GM18858 (cell line): ENCODE measurements around the gene MYO16.

Experiments used
- ATAC-seq: cut with Tn5 transposase; IDR thresholded peaks from one replicate; pipeline ENCODE4 v1.9.1; 2021; ENCODE audit not compliant: unreplicated experiment

MYO16 gene

DNA sequence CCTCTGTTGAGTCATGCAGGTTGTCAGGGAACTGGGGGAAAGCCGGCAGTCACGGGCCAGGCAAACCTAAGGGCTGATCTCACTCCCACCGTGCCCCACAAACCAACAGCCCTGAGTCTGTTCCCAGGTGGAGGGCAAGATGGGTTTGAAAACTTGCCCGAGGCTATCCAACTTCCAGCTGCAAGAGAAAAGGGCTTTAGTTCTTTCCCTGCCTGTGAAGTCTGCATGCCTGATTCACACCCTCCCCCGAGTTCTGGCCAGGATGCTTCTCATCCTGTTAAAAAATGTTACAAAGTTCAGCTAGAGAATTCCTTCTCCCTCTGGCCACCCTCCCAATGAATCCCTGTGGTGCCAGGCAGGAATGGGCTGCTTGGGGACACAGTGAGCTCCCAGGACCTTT lies 33.1 kb downstream of the MYO16 start:
- ATAC-seq = no peak

DNA sequence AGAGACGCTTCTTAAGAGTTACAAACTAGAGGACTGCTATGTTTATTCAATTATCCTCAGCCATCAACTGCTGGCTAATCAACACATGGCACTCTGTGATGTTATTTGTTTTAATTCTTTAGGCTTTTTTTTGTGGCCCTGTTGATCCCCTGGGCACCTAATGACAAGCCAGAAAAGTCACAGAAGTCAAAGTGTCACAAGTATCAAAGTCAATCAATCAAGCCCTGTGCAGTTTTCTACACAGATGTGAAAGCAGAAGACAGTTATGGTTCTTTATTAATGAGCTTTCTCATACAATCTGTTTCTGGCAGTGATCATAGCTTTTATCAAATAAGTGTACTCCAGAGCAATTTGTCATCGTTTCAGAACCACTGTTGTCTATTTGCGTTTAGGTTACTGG lies 34.3 kb downstream of the MYO16 start:
- ATAC-seq = no peak

DNA sequence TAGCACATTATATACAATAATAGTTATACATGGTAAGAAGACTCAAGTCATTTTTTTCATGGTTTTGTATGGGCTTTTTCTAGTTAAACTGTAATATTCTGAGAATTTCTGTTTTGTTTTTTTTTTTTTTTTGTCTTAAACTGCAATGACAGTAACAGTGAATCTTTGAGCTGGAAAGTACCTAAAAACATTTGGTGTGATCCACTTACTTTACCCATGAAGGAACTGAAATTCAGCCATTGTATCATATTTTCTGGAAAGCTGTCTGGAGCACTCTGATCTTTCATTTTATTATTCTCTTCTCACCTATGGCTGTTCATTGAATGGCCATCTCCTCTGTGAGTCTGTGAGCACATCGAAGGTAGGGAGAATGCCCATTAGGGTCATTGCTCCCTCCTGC lies 37.8 kb downstream of the MYO16 start:
- no peak for ATAC-seq

DNA sequence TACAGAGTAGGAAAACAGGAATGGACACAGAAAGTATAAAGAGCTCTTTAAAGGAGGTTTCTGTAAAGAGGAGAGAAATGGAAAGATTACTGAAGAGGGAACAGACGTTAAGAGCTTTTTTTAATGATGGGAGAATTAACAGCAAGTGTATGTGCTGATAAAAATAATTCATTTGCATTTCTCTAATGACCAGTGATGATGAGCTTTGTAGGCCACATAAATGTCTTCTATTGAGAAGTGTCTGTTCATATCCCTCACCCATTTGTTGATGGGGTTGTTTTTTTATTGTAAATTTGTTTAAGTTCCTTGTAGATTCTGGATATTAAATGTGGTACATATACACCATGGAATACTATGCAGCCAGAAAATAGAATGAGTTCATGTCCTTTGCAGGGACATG lies 40.0 kb downstream of the MYO16 start:
- no peak for ATAC-seq

DNA sequence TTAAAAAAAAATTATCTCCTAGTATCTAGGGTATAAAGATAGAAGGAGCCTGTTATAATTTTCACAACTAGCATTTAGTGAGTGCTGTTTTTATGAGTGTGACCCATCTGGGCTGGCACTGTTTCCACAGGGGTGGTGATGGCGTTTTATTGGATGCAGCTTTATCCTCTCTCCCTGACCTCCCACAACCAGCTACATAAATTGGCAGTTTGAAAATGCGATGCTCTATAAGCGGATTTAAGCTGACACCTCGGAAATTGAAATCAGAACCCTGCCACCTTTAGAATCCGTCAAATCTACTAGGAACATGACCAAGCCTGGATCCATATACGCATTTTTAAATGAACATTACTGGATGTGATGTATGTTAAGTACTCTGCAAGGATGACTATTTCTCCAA lies 44.9 kb downstream of the MYO16 start:
- no peak for ATAC-seq

DNA sequence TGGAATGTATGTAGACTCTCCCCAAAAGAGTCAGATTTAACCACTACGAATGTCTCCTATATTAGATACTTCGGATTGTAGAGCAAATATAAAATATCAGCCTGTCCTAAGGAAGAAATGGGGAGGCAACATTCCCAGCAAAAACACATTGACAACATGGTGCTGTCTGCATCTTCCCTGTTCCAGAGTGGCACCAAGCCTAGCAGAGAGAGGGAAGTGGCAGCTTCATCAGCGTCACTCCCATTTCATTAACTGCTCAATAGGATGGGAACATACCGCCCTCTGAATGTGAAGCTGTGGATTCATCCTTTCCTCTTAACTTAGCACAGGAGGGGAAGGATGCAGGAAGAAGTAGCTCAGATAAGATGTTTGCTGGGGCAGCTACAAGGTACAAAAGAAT lies 45.4 kb downstream of the MYO16 start:
- no peak for ATAC-seq

DNA sequence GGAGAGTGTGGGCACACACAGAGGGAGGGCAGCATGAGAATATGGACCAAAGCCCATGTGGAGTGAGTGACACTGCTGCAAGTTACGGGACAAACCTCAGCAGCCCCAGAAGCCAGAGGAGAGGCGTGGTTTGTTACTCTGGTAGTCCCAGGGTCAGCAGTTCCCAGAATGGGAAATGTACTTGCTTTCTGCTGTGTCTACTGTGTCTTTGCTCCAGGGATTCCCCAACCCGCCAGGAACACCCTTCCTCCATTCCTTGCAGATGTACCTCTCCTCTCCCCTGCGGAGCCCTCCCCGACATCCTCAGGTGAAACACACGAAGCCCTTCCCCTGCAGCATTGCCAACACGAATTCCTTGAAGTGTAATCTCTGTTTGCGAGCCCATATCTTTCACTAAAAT lies 47.2 kb downstream of the MYO16 start:
- no peak for ATAC-seq

DNA sequence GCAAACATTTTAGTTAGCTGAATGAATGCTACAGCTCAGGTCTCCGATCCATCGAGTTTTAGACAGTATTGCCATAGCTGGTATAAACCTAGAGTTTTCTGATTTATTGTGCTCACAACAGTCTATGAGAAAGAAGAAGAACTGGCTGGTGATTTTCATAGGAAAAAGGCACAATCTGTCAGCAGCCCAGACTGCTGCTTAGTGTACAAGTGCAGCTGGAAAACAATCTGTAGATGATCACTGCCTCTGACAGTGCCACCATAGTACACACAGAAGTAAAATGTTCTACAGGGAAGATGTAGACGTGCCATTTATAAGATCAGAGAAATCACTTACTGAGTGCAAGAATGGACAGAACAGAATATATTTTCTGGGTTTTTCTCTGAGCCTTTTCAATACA lies 48.4 kb downstream of the MYO16 start:
- ATAC-seq = no peak

DNA sequence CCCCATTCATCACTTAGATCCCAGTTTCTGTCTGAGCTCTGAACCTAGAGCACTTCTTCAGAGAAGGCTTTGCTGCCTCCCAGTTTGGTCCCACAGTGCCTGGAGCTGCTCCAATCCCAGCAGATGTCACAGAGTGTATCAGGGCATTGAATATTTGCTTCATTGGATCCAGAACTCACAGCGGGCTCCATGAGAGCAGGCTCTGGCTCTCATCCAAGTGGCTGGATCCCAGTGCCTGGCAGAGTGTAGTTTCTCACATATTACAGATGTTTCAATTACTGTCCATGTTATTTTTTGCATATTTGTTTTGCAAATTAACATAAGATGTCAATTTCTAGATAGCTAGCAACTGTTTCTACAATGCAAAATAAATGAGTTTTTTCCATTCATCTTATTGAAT lies 50.6 kb downstream of the MYO16 start:
- ATAC-seq = no peak

DNA sequence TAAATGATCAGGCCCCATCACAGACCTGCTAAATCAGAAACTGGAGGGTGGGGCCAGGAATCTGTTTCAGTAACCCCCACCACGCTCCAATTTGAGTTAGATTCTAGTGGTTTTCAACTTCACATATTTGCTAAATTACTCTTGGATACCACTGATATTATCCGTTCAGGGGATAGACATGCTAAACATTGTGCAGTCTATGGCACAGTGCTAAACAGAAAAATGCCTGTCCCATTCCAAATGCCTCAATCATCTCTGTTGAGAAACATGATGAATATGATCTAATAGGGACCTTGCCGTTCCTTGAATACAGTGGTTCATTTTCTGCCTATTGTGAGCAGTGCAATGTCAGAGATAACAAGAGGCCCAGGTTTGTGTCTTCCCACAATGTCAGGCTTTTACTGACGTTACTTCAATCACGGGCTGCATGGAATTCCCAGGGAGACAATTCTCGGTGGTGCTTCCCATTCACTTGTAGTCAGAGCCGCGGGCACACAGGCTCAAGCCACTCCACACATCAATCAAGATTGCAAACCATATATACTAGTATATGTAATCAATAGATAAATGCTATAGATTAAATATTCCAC lies 52.7 kb downstream of the MYO16 start:
- no peak for ATAC-seq

DNA sequence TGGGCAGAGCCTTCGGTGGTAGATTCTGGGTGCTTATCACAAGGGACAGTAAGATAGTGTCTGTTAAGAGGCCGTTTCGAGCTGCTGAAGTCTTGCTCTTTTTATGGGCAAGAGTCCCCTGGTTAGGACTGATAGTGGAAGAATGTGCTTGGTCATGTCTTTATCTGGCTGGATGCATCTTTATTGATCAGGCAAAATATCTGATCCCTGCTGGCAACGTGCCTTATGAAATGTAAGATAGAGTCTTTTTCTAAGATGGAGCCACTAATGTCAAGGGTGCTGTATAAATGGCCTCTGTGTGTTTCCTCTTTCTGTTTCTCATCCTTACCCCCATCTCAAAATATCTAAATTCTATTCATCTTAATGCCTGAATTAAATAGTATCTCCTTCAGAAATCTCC lies 53.3 kb downstream of the MYO16 start:
- no peak for ATAC-seq

DNA sequence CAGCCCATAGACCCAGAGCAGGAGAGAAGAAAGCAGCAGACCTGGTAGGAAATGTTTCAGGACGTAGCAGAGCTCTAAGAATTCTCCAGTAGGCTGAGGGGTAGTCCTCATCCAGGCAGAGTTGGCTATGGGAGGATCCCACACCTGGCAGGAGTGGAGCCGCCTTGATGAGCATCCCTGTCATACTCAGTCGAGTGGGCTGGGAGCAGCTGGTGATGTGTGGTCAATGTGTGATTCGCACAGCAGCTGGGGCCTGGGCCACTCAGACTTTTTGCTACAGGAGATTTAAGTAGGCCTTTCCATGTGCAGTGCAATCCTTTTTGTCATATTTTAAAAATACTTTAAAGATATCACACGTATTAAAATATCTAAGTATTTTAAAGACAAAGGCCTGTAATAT lies 56.6 kb downstream of the MYO16 start:
- ATAC-seq = no peak

DNA sequence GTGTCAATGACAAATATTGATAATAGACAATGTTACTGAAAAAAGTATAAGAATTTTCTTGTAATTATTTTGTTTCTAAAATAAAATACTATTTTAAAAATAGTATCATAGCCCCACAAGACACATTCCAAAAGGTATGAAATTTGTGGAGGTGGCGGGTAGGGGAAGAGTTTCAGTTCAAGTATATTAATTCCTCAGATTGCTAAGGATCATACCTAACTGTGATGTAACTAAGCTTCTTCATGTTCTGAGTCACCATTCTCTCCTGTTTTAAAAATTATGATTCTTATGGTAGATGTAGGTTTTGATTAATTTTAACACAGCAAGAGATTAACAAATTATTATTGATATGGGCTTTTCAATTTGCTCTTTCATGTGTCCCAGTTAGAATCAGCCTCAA lies 61.3 kb downstream of the MYO16 start:
- ATAC-seq = no peak

DNA sequence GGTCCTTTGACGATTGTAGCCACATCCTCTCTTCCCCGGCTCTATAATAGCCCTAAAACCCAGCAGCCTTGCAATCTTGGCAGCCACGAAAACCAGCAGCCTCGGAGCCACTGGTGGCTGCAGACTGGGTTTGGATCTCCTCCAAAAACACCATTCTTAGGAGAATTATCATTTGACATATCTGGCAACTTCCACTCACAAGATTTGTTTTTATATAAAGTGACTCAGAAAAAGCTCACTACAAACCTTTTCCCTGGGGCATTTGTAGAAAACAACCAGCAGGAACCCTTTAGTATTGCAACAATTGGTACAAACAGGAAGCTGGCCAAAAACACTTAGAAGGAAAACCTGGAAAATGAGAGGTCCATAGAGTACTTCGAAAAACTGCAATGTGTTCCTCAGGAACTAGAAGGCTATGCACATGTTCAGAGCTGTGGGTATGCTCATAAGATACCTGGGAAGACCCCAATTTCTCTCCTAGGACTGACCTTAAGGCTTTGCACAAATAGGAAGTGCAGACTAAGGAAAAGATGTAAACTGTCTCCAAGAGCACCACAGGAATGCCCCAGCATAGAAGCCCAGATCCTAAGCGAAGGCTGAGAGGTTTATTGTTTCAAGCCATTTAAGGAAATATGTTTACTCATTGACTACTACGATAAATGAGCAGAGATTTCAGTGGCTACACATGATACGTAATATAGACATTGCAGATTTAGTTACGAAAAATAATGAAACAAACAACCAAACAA lies 71.2 kb downstream of the MYO16 start:
- ATAC-seq = no peak

DNA sequence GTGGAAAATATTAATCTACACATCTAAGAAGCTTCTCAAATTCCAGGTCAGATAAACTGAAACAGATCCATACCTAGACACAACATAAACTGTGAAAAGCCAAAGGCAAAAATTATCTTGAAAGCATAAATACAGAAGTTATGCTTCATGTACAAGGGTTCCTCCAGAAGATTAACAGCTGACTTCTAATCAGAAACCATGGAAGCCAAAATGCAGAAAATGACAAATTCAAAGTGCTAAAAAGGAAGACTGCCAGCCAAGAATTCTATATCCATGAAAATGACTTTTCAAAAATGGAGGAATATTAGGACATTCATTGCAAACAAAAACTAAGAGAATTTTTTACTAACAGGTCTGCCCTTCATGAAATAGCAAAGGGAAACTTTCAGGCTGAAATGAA lies 72.8 kb downstream of the MYO16 start:
- no peak for ATAC-seq

DNA sequence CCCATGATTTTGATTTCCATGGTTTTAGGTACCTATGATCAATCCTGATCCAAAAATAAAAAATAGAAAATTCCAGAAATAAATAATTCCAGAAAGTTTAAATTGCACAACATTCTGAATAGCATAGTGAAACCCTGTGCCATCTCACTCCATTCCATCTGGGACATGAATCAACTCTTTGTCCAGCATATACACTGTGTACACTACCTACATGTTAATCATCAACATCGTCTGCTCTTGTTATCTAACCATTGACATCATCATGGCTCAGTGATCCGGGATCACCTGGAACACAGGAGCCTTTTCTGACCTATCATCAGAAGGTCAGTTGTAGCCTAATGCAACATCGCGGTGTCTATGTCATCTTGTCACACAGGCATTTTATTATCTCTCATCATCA lies 75.6 kb downstream of the MYO16 start:
- no peak for ATAC-seq

DNA sequence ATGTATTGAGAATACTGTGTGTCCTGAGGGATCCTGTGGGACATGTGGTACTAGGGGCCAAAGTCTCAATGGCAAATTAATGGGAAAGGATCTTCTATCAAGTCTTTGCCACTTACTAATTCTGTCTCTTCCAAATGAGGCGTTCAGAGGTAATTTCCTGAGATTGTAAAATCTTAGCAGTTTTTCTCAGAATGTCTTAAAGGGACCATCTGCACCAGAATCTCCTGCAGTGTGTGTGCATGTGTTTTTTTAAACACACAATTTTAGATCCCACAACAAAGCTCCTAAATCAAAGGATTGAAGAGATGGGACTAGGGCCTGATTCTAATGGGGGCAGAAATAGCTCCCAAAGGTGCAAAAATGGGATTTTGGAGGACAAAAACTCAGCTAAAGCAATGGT lies 78.2 kb downstream of the MYO16 start:
- ATAC-seq = no peak

DNA sequence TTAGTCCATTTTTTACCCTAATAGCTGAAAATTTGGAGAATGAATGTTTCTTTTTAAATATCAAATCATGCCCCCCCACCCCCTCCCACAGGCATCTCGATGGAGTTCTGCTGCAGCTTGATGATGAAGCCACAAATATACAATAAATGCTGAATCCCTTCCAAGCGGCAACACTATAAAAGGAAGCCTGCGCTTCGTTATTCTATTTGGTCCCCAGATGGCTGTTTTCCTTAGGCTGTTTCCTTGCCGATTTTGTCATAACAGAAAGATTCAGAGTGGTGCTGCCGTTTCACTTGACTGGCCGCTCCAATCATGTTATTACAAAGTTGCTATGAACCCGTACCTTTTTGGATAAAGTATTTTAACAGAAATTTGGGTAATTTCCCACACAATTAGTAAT lies 79.5 kb downstream of the MYO16 start:
- ATAC-seq = no peak

DNA sequence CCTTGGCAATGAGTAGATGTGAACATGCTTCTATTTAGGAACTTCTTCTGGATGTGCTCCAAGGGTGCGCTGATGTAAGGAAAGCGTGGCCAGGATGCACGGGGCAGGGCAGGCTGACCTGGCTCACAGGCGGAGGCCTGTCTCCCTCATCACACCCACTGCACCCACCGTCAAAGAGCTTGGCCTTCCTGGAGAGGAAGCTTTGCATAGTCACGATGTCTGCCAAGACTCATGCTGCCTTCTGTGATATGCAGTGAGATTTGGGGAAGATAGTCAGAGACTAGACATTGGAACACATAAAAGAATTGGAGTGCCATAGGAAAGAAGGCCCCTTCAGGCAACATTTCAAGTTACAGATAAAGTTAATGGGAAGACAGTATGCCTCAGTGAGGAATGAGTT lies 82.0 kb downstream of the MYO16 start:
- ATAC-seq = no peak

DNA sequence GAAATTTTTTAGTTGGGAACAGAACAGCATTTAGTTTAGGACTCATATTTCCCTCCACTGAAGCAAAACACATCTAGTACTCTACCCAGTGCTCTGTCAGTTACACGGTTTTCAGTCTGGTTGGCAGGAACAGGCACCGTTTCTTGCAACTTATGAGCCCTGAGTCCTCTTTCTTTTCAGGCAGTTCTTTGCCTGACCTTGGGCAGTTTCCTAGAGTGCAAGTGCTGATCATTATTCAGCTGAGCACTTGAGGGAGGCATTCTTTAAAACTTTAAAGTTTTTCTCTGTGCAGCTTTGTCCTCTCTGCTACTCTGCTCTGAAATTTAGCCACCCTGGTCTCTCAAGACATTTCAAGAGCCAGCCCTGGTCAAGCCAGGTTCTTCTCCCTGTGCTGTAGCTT lies 96.1 kb downstream of the MYO16 start:
- ATAC-seq = no peak

DNA sequence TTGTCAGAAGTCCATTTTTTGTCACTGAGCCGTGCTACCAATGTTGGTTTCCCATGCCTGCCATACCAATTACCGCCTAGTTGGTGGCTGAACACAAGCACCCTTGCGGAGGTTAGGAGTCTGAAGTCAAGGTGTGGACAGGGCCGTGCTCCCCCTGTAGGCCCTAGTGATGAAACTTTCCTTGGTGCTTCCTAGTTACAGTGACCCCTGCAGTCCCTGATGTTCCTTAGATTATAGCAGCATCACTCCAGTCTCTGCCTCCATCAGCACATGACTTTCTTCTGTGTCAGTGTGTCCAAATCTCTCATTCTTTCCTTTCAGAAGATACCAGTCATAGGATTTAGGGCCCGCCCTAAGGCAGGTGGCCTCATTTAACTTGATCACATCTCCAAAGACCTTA lies 99.0 kb downstream of the MYO16 start:
- ATAC-seq = no peak

DNA sequence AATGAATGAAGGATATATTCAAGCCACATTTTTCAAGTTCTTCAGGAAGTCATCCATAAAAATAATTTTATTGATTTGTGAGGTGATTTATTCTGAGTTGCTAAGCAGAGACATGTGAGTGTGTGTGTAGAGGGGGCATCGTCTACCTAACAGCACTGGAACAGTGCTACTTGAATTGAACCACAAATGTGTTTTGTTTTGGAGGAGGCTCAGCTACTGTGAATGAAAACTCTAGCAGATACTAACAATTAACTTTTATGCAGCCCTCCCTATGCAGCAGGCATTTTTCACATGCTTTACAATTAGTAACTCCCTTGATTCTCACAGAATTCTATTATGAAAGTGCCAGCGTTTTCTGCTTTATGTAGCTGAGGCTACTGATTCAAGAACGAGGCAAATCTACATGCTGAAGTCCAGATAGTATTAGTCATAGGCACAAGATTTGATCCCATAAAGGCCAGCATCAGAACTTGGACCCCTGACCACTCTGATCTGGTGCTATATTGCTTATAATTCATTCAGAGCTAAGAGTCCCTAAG lies 103.7 kb downstream of the MYO16 start:
- no peak for ATAC-seq

DNA sequence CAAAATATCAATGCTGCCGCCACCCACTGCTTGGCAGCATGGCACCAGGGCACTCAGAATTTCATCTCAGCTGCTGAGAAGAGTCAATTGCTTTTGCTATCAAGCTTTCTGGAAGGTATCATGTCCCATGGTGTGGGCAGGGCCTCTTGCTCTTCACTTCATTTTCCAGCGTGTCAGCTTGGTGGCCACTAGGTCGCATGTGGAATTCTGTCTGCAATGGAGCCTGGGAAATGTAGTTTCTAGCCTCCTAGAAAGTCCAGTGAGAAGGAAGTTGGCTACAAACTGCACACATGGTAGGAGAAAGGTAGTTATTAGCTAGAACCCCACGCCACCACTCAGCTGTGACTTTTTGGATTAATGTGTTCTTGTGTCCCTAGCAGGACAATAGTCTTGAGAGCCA lies 105.3 kb downstream of the MYO16 start:
- ATAC-seq = no peak
